ENCODE data around the gene OGDHL.

Gene OGDHL

GRCh38 chr10:49751636-49752510 is 10.2 kb downstream of the OGDHL start:
- no peak for TF ChIP-seq SUZ12 (IDR thresholded peaks at IDR 0.05)
- no peak for TF ChIP-seq CTBP1 (IDR thresholded peaks at IDR 0.05; ENCODE audit: borderline replicate concordance)
- no peak for TF ChIP-seq ARNT (IDR thresholded peaks at IDR 0.05)
- DNase-seq (ENCODE audit: extremely low spot score) = peak; percentile 2
- ChIA-PET POLR2A (no interaction called here), CTCF (interaction anchor here (0.5 kb wide), 1 partner anchor 20 kb away, joined by 3 read pairs; no protein-coding TSS in a partner anchor)

- CTCF ChIA-PET = interaction anchor here (0.5 kb wide), 1 partner anchor 19 kb away, joined by 3 read pairs; no protein-coding TSS in a partner anchor
- POLR2A ChIA-PET = no interaction called here
- TF ChIP-seq FOXK2 (IDR thresholded peaks at IDR 0.05) = no peak
- TF ChIP-seq LEF1 (IDR thresholded peaks at IDR 0.05; ENCODE audit: borderline replicate concordance) = no peak
- no peak for TF ChIP-seq SUZ12 (IDR thresholded peaks at IDR 0.05)
- no peak for TF ChIP-seq HDGF (IDR thresholded peaks at IDR 0.05; ENCODE audit: borderline replicate concordance)
- TF ChIP-seq SP1 (IDR thresholded peaks at IDR 0.05) = no peak
- TF ChIP-seq TARDBP (IDR thresholded peaks at IDR 0.05) = no peak
- no peak for TF ChIP-seq FOXM1 (IDR thresholded peaks at IDR 0.05; ENCODE audit: borderline replicate concordance)
- no peak for TF ChIP-seq BHLHE40 (IDR thresholded peaks at IDR 0.05; ENCODE audit: borderline replicate concordance)
- no peak for DNase-seq (ENCODE audit: extremely low spot score)
These were observed 10.9 kb downstream of the OGDHL start for GRCh38 chr10:49751216-49751615.

GRCh38 chr10:49750546-49750945 is 11.6 kb downstream of the OGDHL start:
- no peak for TF ChIP-seq FOXM1 (IDR thresholded peaks at IDR 0.05; ENCODE audit: borderline replicate concordance)
- TF ChIP-seq BHLHE40 (IDR thresholded peaks at IDR 0.05; ENCODE audit: borderline replicate concordance) = no peak
- no peak for TF ChIP-seq ELF4 (IDR thresholded peaks at IDR 0.05)
- no peak for TF ChIP-seq SUZ12 (IDR thresholded peaks at IDR 0.05)
- TF ChIP-seq CTBP1 (IDR thresholded peaks at IDR 0.05; ENCODE audit: borderline replicate concordance) = no peak
- TF ChIP-seq SP1 (IDR thresholded peaks at IDR 0.05) = no peak
- no peak for TF ChIP-seq L3MBTL2 (conservative IDR thresholded peaks at IDR 0.05)
- TF ChIP-seq TARDBP (IDR thresholded peaks at IDR 0.05) = no peak
- no peak for TF ChIP-seq PKNOX1 (IDR thresholded peaks at IDR 0.05)
- TF ChIP-seq FOXK2 (IDR thresholded peaks at IDR 0.05) = no peak
- no peak for TF ChIP-seq ARNT (IDR thresholded peaks at IDR 0.05)
- no peak for TF ChIP-seq FOXA1 (IDR thresholded peaks at IDR 0.05)
- no peak for TF ChIP-seq HDGF (IDR thresholded peaks at IDR 0.05; ENCODE audit: borderline replicate concordance)
- POLR2A ChIA-PET = no interaction called here
- DNase-seq (ENCODE audit: extremely low spot score) = no peak
- CTCF ChIA-PET = interaction anchor here (0.6 kb wide), 1 partner anchor 28 kb away, joined by 3 read pairs; no protein-coding TSS in a partner anchor

GRCh38 chr10:49749556-49750491 is 12.3 kb downstream of the OGDHL start:
- peak; percentile 2 for DNase-seq (ENCODE audit: extremely low spot score)
- ChIA-PET CTCF (interaction anchor here (0.6 kb wide), 1 partner anchor 27 kb away, joined by 3 read pairs; no protein-coding TSS in a partner anchor), POLR2A (no interaction called here)
- no peak for TF ChIP-seq HDGF (IDR thresholded peaks at IDR 0.05; ENCODE audit: borderline replicate concordance)
- TF ChIP-seq CTBP1 (IDR thresholded peaks at IDR 0.05; ENCODE audit: borderline replicate concordance) = no peak
- no peak for TF ChIP-seq PKNOX1 (IDR thresholded peaks at IDR 0.05)
- TF ChIP-seq LEF1 (IDR thresholded peaks at IDR 0.05; ENCODE audit: borderline replicate concordance) = no peak
- TF ChIP-seq ELF4 (IDR thresholded peaks at IDR 0.05) = no peak
- TF ChIP-seq BHLHE40 (IDR thresholded peaks at IDR 0.05; ENCODE audit: borderline replicate concordance) = no peak
- TF ChIP-seq L3MBTL2 (conservative IDR thresholded peaks at IDR 0.05) = no peak
- TF ChIP-seq SP1 (IDR thresholded peaks at IDR 0.05) = no peak
- TF ChIP-seq FOXA1 (IDR thresholded peaks at IDR 0.05) = no peak
- TF ChIP-seq NFRKB (IDR thresholded peaks at IDR 0.05) = no peak
- TF ChIP-seq FOXK2 (IDR thresholded peaks at IDR 0.05) = no peak
- TF ChIP-seq ARNT (IDR thresholded peaks at IDR 0.05) = no peak
- no peak for TF ChIP-seq SUZ12 (IDR thresholded peaks at IDR 0.05)
- no peak for TF ChIP-seq FOXM1 (IDR thresholded peaks at IDR 0.05; ENCODE audit: borderline replicate concordance)
- TF ChIP-seq TARDBP (IDR thresholded peaks at IDR 0.05) = no peak
- TF ChIP-seq ZNF384 (IDR thresholded peaks at IDR 0.05) = no peak

- DNase-seq (ENCODE audit: extremely low spot score) = no peak
- ChIA-PET POLR2A (no interaction called here), CTCF (no interaction called here)
- TF ChIP-seq HDGF (IDR thresholded peaks at IDR 0.05; ENCODE audit: borderline replicate concordance) = no peak
- no peak for TF ChIP-seq FOXM1 (IDR thresholded peaks at IDR 0.05; ENCODE audit: borderline replicate concordance)
- TF ChIP-seq ZNF384 (IDR thresholded peaks at IDR 0.05) = no peak
- no peak for TF ChIP-seq CTBP1 (IDR thresholded peaks at IDR 0.05; ENCODE audit: borderline replicate concordance)
These were observed 13.0 kb downstream of the OGDHL start for GRCh38 chr10:49749144-49749543.

- TF ChIP-seq ZNF384 (IDR thresholded peaks at IDR 0.05) (no peak), LEF1 (IDR thresholded peaks at IDR 0.05; ENCODE audit: borderline replicate concordance) (no peak), FOXA1 (IDR thresholded peaks at IDR 0.05) (no peak), FOXK2 (IDR thresholded peaks at IDR 0.05) (no peak), PKNOX1 (IDR thresholded peaks at IDR 0.05) (no peak), SUZ12 (IDR thresholded peaks at IDR 0.05) (no peak)
- POLR2A ChIA-PET = no interaction called here
- no peak for DNase-seq (ENCODE audit: extremely low spot score)
- CTCF ChIA-PET = no interaction called here
These were observed 14.1 kb downstream of the OGDHL start for GRCh38 chr10:49748006-49748405.

Data from HEK293T (cell line).